Endothelial cell (in vitro differentiated cells): ENCODE results near the gene C5. TPM values are rescaled to one million over a fixed set of nuclear protein-coding genes. Genes with fewer than 3 reads are reported as not detected.

ENCODE experiments used
- DNase-seq: peaks from one replicate; pipeline ENCODE4 v3.0.0; 2021; ENCODE audit warnings: low spot score
- H3K27ac Mint-ChIP-seq: one replicate; pipeline ENCODE4 v1.8.0; 2021; ENCODE audit warnings: mixed read lengths, inconsistent platforms; ENCODE audit not compliant: unreplicated experiment
- H3K27me3 Mint-ChIP-seq: one replicate; pipeline ENCODE4 v1.8.0; 2021; ENCODE audit warnings: mild to moderate bottlenecking, moderate library complexity, mixed read lengths, inconsistent platforms; ENCODE audit not compliant: unreplicated experiment
- H3K36me3 Mint-ChIP-seq: one replicate; pipeline ENCODE4 v1.8.0; 2021; ENCODE audit warnings: mild to moderate bottlenecking, low read depth, mixed read lengths, inconsistent platforms; ENCODE audit not compliant: unreplicated experiment
- H3K4me1 Mint-ChIP-seq: one replicate; pipeline ENCODE4 v1.8.0; 2021; ENCODE audit warnings: mild to moderate bottlenecking, mixed read lengths, inconsistent platforms; ENCODE audit not compliant: unreplicated experiment
- H3K4me3 Mint-ChIP-seq: one replicate; pipeline ENCODE4 v1.8.0; 2021; ENCODE audit warnings: mild to moderate bottlenecking, mixed read lengths, inconsistent platforms; ENCODE audit not compliant: unreplicated experiment
- H3K9me3 Mint-ChIP-seq: one replicate; pipeline ENCODE4 v1.8.0; 2021; ENCODE audit warnings: mixed read lengths, inconsistent platforms; ENCODE audit not compliant: unreplicated experiment
- CTCF ChIP-seq: fragments of 200-600 bp; sonication (generic); IDR thresholded peaks from one replicate; pipeline ENCODE4 v1.5.0; 2021; ENCODE audit warnings: antibody characterized with exemption; ENCODE audit not compliant: unreplicated experiment
- total RNA-seq: library from RNA; stranded (reverse); fragmentation: NEBNext Ultra II Directional; extraction: Animal tissue kit (Norgen Biotek cat#: 25700); gene quantifications from one replicate; pipeline ENCODE4 v1.2.1, GENCODE V29; 2021; ENCODE audit not compliant: unreplicated experiment

Gene C5
- total RNA-seq, 1 donor from 2014 or later = 0.41 TPM

- no peaks in the 10 kb centered on the region for H3K36me3 Mint-ChIP-seq
- no peak for TF ChIP-seq CTCF
- no peak overlapping the region for H3K4me3 Mint-ChIP-seq
- no peak overlapping the region for H3K27ac Mint-ChIP-seq
- peaks cover 31% of the 10 kb centered on the region for H3K4me1 Mint-ChIP-seq
- no peaks in the 10 kb centered on the region for H3K9me3 Mint-ChIP-seq
- no peak for DNase-seq
- peaks cover 2% of the 10 kb centered on the region for H3K27me3 Mint-ChIP-seq
These were observed 79.8 kb downstream of the C5 start for GRCh38 chr9:120970244-120970643.

- peaks cover 28% of the 10 kb centered on the region for H3K4me1 Mint-ChIP-seq
- peak overlapping the region; percentile 94 for H3K27ac Mint-ChIP-seq
- peak overlapping the region; percentile 63 for H3K4me3 Mint-ChIP-seq
- no peak for TF ChIP-seq CTCF
- H3K27me3 Mint-ChIP-seq = no peaks in the 10 kb centered on the region
- no peaks in the 10 kb centered on the region for H3K9me3 Mint-ChIP-seq
- no peak for DNase-seq
- H3K36me3 Mint-ChIP-seq = no peaks in the 10 kb centered on the region
These were observed 84.1 kb downstream of the C5 start for GRCh38 chr9:120966013-120966369.

- no peak for TF ChIP-seq CTCF
- no peaks in the 10 kb centered on the region for H3K27me3 Mint-ChIP-seq
- H3K9me3 Mint-ChIP-seq = no peaks in the 10 kb centered on the region
- peak overlapping the region; percentile 94 for H3K27ac Mint-ChIP-seq
- peaks cover 28% of the 10 kb centered on the region for H3K4me1 Mint-ChIP-seq
- DNase-seq = peak; percentile 31
- H3K4me3 Mint-ChIP-seq = no peak overlapping the region
- H3K36me3 Mint-ChIP-seq = no peaks in the 10 kb centered on the region
These were observed 84.6 kb downstream of the C5 start for GRCh38 chr9:120965344-120966012.

GRCh38 chr9:120961936-120962335 is 88.1 kb downstream of the C5 start:
- no peak for DNase-seq
- H3K4me3 Mint-ChIP-seq = no peak overlapping the region
- H3K9me3 Mint-ChIP-seq = no peaks in the 10 kb centered on the region
- no peaks in the 10 kb centered on the region for H3K36me3 Mint-ChIP-seq
- no peak for TF ChIP-seq CTCF
- peaks cover 21% of the 10 kb centered on the region for H3K4me1 Mint-ChIP-seq
- H3K27me3 Mint-ChIP-seq = no peaks in the 10 kb centered on the region
- H3K27ac Mint-ChIP-seq = peak overlapping the region; percentile 17

GRCh38 chr9:120960001-120960400 is 90.1 kb downstream of the C5 start:
- no peak for DNase-seq
- Mint-ChIP-seq H3K9me3 (no peaks in the 10 kb centered on the region), H3K27me3 (no peaks in the 10 kb centered on the region), H3K27ac (no peak overlapping the region), H3K4me3 (no peak overlapping the region), H3K36me3 (no peaks in the 10 kb centered on the region), H3K4me1 (peaks cover 6% of the 10 kb centered on the region)
- TF ChIP-seq CTCF = no peak
